NCI-H345 (cell line): ENCODE results near the gene AGRN.
A peak's percentile ranks its signal among the peaks of the same experiment; 100 is the strongest.

Experiments
- DNase-seq: peaks from one replicate; lab custom pipeline; 2025; lab: John Stamatoyannopoulos, UW

AGRN gene

DNA sequence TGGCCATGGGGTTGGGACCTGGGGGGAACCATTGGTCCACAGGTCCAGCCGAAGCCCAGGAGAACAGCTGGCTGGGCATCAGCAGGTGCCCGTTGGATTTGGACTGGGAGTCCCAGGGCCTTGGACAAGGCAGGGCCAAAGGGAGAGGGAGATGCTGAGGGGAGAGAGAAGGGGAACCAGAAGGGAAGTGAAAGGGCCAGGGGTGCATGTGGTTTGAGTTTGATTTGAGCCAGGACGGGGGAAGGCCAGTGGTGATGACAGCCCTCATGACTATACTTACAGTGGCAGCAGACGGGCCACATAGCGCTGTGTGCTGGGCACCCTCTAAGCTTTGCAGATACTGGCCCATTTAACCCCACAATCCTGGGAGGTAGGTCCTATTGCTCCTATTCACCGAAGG is 18.8 kb downstream of the AGRN start:
- DNase-seq: no peak

- DNase-seq: no peak
These were observed 19.4 kb downstream of the AGRN start for GRCh38 chr1:1039145-1039910.

DNA sequence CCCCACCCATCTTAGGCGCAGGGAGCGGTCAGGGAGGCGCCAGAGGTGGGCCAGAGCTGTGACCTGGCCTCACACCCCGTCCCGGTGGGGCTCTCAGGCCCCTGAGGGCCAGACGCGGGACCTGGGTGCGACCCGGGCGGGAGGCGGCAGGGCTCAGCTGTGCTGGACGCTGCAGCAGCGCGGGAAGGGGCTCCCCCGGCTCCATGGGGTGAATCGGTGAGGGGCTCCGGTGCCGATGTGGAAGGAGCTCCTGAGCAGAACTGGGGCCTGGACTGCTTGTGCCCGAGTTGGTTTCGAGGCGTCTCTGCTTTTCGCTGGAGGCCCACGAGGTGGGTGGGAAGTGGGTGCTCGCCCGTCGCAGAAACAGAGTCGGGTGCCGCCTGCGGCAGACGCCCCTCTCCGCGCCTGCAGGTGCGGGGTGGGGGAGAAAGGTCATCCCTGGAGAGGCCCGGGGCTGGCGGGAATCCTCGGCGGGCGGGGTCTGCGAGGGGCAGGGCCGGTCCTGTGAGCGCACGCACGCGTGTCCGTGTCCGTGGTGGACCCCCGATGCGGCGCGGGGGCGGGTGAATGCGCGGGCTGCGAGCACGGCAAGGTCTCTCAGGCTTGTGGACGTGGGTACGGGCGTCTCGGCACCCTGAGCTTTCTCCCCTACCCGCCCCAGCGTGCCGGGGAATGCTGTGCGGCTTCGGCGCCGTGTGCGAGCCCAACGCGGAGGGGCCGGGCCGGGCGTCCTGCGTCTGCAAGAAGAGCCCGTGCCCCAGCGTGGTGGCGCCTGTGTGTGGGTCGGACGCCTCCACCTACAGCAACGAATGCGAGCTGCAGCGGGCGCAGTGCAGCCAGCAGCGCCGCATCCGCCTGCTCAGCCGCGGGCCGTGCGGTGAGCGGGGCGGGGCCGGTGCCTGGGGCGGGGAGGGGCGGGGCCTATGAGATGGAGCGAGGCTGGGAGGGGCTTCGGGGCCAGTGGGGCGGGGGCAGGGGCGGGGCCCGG is 20.4 kb downstream of the AGRN start:
- DNase-seq: peak; percentile 79

DNA sequence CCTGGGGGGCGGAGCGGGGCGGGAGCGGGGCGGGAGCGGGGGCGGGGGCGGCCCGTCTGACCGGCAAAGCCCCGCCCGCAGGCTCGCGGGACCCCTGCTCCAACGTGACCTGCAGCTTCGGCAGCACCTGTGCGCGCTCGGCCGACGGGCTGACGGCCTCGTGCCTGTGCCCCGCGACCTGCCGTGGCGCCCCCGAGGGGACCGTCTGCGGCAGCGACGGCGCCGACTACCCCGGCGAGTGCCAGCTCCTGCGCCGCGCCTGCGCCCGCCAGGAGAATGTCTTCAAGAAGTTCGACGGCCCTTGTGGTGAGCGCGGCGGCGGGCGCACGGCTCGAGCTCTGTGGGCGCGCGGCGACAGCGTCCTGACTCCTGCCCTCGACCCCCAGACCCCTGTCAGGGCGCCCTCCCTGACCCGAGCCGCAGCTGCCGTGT is 21.2 kb downstream of the AGRN start:
- DNase-seq: no peak

DNA sequence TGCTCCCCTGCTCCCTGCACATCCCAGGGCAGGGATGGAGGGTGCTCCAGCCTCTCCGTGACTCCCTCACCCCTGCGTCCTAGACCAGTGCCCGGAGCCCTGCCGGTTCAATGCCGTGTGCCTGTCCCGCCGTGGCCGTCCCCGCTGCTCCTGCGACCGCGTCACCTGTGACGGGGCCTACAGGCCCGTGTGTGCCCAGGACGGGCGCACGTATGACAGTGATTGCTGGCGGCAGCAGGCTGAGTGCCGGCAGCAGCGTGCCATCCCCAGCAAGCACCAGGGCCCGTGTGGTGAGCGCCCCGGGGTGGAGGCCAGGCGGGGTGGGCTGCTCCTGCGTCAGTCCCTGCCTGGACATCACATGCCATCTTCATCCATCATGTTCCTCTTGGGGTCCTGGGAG is 22.0 kb downstream of the AGRN start:
- DNase-seq: no peak

DNA sequence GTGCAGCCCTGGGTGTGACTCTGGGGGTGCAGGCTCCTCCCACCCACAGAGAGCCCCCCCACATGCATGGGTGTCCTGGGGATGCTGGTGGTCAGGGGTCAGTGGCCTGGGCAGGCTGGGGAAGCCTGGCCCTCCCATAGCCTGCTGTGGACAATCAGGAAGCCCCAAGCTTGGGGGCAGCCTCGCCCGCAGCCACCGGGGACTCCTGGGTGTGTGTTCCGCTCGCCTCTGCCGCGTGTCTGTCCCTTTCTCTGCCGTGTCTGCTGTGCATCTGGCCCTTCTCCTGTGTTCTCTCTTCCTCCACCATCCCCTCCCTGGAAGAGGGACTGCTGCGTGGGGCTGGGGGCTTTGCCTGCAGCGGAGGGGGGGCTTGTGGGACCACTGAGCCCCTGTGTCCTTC is 22.9 kb downstream of the AGRN start:
- DNase-seq: no peak

GRCh38 chr1:1043411-1043810 is 23.5 kb downstream of the AGRN start:
- DNase-seq: no peak

- no peak for DNase-seq
These were observed 24.0 kb downstream of the AGRN start for GRCh38 chr1:1043921-1044320.

DNA sequence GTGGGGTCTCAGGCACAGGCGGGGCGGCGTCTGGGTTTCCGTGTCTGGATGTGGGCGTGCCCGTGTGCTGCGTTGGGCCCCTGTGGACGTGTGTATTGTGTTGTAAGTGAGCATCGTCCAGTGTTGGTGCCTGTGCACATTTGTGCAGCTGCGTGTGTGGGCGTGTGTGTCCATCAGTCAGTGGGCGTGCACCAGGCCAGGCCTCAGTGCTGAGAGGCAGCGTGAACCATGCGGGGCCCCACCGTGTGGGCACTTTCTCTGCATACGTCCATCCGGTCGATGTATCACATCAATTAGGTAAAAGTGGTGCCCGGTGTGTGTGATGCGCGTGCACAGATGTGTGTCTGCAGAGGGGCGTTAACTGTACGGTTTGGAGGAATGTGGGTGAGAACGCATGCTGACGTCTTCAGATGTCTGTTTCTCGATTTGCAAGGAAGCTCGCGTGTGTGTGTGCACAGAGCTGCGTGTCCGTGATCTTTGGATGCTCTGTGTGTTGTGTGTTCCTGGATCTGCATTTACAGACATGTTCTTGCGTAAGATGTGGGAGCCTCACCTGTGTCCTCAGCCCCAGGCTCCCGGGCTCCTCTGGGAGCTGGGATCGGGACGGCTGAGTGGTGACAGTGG is 24.6 kb downstream of the AGRN start:
- DNase-seq: no peak

DNA sequence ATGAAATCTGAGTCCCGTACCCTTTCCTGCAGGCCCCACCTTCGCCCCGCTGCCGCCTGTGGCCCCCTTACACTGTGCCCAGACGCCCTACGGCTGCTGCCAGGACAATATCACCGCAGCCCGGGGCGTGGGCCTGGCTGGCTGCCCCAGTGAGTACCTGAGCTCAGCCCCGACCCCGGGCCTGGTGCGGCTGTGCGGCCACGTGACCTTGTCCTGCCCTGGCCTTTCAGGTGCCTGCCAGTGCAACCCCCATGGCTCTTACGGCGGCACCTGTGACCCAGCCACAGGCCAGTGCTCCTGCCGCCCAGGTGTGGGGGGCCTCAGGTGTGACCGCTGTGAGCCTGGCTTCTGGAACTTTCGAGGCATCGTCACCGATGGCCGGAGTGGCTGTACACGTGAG is 25.2 kb downstream of the AGRN start:
- no peak for DNase-seq

DNA sequence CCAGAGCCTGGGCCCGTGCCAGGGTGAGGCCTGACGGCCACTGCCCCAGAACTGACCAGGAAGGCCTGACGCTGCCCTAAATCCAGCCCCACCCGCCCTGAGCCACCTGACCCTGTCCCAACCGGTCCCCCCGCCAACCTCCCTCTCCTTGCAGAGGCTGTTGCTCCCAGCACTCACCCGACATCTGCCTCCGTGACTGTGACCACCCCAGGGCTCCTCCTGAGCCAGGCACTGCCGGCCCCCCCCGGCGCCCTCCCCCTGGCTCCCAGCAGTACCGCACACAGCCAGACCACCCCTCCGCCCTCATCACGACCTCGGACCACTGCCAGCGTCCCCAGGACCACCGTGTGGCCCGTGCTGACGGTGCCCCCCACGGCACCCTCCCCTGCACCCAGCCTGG is 26.3 kb downstream of the AGRN start:
- no peak for DNase-seq

DNA sequence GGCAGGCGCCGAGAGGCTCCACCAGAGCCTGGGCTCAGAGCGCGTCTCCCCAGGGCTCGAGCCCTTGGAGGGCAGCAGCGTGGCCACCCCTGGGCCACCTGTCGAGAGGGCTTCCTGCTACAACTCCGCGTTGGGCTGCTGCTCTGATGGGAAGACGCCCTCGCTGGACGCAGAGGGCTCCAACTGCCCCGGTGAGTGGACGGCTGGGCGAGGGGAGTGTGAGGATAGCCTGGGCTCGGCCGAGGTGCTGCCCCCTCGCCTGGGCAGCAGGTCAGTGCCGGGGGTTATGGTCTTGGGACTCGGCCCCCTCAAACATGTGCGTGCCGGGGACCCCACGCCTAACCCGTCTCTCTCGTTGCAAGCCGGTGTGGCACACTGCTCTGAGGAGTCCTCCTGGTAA is 26.8 kb downstream of the AGRN start:
- DNase-seq: no peak

GRCh38 chr1:1047407-1047806 is 27.5 kb downstream of the AGRN start:
- no peak for DNase-seq

- DNase-seq: no peak
These were observed 28.0 kb downstream of the AGRN start for GRCh38 chr1:1047963-1048362.

- DNase-seq: no peak
These were observed 28.8 kb downstream of the AGRN start for GRCh38 chr1:1048765-1049164.

DNA sequence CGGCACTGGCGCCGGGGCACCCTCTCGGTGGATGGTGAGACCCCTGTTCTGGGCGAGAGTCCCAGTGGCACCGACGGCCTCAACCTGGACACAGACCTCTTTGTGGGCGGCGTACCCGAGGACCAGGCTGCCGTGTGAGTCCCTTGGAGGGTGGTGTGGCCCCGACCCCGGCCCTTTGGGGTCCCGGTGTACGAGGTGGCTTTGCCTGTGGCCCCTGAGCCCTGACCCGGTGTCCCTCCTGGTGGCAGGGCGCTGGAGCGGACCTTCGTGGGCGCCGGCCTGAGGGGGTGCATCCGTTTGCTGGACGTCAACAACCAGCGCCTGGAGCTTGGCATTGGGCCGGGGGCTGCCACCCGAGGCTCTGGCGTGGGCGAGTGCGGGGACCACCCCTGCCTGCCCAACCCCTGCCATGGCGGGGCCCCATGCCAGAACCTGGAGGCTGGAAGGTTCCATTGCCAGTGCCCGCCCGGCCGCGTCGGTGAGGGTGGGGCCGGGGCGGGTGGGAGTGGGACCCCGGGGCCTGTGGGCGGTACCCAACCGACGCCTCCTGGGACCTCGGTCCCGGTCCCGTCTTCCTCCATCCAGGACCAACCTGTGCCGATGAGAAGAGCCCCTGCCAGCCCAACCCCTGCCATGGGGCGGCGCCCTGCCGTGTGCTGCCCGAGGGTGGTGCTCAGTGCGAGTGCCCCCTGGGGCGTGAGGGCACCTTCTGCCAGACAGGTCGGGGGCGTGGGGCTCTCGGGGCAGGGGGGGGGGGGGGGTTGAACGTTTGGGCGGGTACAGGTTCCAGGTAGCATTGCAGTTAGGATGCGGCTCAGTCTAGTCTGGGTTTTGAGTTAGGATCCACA is 29.6 kb downstream of the AGRN start:
- no peak for DNase-seq

DNA sequence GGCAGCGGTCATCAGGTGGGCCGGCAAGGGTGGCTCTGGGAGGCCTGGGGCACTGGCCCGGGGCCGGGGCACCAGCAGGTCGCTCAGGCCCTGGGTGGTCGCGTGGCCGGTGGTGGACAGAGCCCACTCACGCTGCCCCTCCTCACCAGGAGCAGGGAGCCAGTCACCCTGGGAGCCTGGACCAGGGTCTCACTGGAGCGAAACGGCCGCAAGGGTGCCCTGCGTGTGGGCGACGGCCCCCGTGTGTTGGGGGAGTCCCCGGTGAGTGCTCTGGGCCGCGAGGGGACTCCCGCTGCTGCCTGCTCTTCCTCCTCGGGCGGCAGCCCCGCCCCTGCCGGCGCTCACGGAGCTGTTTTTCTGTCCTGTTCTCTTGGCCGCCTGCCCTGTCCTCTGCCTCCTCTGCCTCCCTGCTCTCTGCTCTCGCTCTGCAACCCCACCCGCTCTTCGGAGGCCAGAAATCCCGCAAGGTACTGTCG is 30.7 kb downstream of the AGRN start:
- DNase-seq: no peak

GRCh38 chr1:1051127-1051810 is 31.3 kb downstream of the AGRN start:
- DNase-seq: no peak

DNA sequence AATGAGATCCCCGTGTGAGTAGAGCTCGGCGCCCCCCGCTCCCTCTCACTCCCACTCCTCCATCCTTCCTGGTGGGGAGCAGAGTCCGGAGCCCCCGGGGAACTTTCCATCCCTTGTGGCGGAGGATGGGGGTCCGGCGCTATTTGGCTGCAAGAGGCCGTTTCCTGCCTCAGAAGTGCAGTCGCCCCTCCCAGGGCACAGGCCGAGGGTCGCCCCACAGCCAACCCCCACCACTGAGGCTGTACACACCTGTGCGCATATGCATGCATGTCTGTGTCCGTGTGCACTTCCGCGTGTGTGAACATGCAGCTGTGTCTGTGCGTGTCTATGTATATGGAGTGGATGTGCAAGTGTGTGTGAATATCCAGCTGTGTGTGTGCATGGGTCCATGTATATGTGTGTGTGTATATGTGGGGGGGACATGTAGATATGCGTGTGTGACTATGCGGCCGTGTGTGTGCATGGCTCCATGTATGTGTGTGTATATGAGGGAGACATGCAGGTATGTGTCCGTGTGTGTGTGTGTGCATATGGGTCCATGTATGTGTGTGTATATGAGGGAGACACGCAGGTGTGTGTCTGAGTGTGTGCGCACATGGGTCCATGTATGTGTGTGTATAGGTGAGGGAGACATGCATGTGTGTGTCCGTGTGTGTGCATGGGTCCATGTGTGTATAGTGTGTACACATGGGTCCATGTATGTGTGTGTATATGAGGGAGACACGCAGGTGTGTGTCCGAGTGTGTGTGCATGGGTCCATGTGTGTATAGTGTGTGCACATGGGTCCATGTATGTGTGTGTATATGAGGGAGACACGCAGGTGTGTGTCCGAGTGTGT is 32.3 kb downstream of the AGRN start:
- no peak for DNase-seq

DNA sequence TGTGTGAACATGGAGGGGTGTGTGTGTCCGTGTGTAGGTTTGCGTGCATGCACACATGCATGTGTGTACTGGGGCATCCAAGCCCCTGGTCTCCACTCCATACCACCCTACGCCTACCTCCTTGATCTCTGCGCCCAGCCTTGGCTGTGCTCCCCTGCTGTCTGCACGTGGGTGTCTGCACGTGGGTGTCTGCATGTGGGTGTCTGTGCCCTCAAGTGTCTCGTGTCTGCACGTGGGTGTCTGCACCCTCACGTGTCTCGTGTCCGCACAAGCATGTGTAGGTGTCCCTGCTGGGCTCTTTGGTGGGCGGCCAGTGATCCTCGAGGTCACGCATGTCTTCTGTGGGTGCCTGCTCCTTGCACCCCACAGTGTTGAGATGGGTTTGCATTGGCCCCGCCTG is 33.1 kb downstream of the AGRN start:
- DNase-seq: no peak
